Ishikawa (cell line): Measurements from ENCODE around the gene HRNR.

ENCODE experiments used
- CEBPB ChIP-seq: IDR thresholded peaks from 2 replicates; pipeline ENCODE4 v1.6.1; 2012
- CREB1 ChIP-seq: IDR thresholded peaks from 2 replicates; pipeline ENCODE4 v1.6.1; 2012; ENCODE audit warnings: low read depth
- EGR1 ChIP-seq: IDR thresholded peaks from 2 replicates; pipeline ENCODE4 v1.6.1; 2012
- EP300 ChIP-seq: IDR thresholded peaks from 2 replicates; pipeline ENCODE4 v1.6.1; 2012; ENCODE audit warnings: borderline replicate concordance
- FOXM1 ChIP-seq: IDR thresholded peaks from 2 replicates; pipeline ENCODE4 v1.6.1; 2012; ENCODE audit warnings: low read depth, borderline replicate concordance
- NFIC ChIP-seq: IDR thresholded peaks from 2 replicates; pipeline ENCODE4 v1.6.1; 2012
- RAD21 ChIP-seq: IDR thresholded peaks from 2 replicates; pipeline ENCODE4 v1.6.1; 2012; ENCODE audit warnings: low read depth
- TAF1 ChIP-seq: IDR thresholded peaks from 2 replicates; pipeline ENCODE4 v1.6.1; 2012; ENCODE audit warnings: low read depth, mild to moderate bottlenecking
- TCF12 ChIP-seq: IDR thresholded peaks from 2 replicates; pipeline ENCODE4 v1.6.1; 2012; ENCODE audit warnings: low read depth
- TEAD4 ChIP-seq: IDR thresholded peaks from 2 replicates; pipeline ENCODE4 v1.6.1; 2012
- YY1 ChIP-seq: IDR thresholded peaks from 2 replicates; pipeline ENCODE4 v1.6.1; 2012; ENCODE audit warnings: low read depth
- ZBTB7A ChIP-seq: IDR thresholded peaks from 2 replicates; pipeline ENCODE4 v1.6.1; 2012; ENCODE audit warnings: low read depth
- TF ChIP-seq, protein P1 (sequence below): IDR thresholded peaks from 2 replicates; pipeline ENCODE4 v1.6.1; 2012
- TF ChIP-seq, protein P2 (sequence below): IDR thresholded peaks from 2 replicates; pipeline ENCODE4 v1.6.1; 2012; ENCODE audit warnings: low read depth, mild to moderate bottlenecking
- TF ChIP-seq, protein P3 (sequence below): IDR thresholded peaks from 2 replicates; pipeline ENCODE4 v1.6.1; 2012

HRNR gene

DNA sequence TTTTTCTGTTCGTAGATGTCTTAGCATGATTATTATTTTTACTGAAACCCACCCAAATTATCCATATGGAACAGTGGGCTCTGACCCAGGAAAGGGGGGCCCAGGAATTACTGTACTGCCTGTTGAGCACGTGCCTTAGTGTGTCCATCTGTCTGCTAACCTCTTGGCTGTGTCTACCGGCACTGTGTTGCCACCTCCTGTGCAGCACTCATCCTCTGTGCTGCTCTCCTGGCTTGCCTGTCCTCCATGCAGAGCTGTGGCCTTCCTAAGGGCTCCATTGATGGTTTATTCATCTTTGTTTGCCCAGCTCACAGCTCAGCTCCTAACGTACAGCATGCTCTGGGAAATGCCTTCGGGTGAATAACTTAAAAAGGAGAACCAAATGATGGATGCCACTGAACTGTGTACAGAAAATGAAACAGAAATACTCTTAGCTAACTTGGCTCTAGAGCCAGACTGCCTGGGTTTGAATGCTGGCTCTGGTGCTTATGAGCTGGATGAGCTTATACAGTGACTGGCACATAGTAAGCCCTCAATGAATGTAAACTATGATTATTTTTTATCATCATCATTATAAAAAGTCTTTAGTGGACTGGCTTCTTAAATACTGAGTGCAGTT lies 53.6 kb downstream of the HRNR start:
- TF ChIP-seq, protein P1, sequence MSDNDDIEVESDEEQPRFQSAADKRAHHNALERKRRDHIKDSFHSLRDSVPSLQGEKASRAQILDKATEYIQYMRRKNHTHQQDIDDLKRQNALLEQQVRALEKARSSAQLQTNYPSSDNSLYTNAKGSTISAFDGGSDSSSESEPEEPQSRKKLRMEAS: no peak
- no peak for TF ChIP-seq CEBPB
- TF ChIP-seq, protein P2, sequence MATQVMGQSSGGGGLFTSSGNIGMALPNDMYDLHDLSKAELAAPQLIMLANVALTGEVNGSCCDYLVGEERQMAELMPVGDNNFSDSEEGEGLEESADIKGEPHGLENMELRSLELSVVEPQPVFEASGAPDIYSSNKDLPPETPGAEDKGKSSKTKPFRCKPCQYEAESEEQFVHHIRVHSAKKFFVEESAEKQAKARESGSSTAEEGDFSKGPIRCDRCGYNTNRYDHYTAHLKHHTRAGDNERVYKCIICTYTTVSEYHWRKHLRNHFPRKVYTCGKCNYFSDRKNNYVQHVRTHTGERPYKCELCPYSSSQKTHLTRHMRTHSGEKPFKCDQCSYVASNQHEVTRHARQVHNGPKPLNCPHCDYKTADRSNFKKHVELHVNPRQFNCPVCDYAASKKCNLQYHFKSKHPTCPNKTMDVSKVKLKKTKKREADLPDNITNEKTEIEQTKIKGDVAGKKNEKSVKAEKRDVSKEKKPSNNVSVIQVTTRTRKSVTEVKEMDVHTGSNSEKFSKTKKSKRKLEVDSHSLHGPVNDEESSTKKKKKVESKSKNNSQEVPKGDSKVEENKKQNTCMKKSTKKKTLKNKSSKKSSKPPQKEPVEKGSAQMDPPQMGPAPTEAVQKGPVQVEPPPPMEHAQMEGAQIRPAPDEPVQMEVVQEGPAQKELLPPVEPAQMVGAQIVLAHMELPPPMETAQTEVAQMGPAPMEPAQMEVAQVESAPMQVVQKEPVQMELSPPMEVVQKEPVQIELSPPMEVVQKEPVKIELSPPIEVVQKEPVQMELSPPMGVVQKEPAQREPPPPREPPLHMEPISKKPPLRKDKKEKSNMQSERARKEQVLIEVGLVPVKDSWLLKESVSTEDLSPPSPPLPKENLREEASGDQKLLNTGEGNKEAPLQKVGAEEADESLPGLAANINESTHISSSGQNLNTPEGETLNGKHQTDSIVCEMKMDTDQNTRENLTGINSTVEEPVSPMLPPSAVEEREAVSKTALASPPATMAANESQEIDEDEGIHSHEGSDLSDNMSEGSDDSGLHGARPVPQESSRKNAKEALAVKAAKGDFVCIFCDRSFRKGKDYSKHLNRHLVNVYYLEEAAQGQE: no peak
- TF ChIP-seq TCF12: no peak
- TF ChIP-seq FOXM1: no peak
- TF ChIP-seq CREB1: no peak
- TF ChIP-seq TEAD4: no peak
- TF ChIP-seq YY1: no peak
- TF ChIP-seq RAD21: no peak

DNA sequence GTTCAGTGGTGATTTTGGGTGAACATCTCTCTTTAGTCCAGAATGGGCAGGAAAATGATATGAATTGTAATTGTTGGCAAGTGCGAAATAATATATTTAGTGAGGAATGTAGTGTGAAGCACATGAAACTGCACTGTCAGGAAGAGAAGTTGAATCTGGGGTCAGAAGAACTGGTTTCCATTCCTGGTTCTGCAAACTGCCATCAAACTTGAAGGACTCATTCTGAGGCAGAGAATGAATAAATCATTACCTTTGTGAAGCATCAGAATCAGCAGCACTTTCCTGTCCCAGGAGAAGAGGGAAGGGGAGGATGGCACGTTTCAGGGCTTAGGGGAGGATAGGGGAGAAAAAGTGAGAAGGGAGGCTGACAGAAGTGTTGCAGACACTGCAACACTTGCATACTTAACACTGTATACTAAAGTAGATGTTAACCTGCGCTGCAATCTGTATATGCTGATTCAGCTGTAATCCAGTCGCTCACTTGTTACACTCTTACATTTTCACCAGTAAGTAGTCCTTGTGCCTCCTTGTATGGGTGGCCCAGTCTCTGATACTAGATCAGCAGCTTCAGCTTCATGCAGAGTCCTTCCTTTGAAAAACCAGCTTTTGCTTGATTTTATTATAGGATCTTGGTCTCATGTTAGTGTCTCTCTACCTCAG lies 54.5 kb downstream of the HRNR start:
- TF ChIP-seq TAF1 (no peak), NFIC (no peak), TEAD4 (no peak), YY1 (no peak), EGR1 (no peak)
- TF ChIP-seq, protein P2: no peak

DNA sequence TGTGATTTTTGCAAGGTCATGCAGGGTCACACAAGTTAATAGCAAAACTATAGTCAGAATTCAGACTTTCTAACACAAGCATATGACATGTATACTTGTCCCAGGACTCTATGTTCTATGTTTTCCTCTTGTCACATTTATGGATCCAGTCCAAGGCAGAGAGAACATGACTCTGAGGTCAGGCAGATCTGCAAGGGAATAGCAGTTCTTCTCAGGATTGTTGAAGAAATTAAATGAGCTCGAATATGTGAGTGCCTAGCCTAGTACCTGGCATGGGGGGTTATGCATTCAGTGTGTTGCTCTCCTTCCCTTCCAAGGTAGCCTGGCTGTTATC lies 55.5 kb downstream of the HRNR start:
- TF ChIP-seq TEAD4 (no peak), CREB1 (no peak), EGR1 (no peak), FOXM1 (no peak), TAF1 (no peak), CEBPB (no peak), EP300 (no peak), RAD21 (no peak), TCF12 (no peak), ZBTB7A (no peak), YY1 (no peak)
- TF ChIP-seq, protein P2: no peak
- TF ChIP-seq, protein P3, sequence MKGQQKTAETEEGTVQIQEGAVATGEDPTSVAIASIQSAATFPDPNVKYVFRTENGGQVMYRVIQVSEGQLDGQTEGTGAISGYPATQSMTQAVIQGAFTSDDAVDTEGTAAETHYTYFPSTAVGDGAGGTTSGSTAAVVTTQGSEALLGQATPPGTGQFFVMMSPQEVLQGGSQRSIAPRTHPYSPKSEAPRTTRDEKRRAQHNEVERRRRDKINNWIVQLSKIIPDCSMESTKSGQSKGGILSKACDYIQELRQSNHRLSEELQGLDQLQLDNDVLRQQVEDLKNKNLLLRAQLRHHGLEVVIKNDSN: no peak
- TF ChIP-seq, protein P1: no peak

DNA sequence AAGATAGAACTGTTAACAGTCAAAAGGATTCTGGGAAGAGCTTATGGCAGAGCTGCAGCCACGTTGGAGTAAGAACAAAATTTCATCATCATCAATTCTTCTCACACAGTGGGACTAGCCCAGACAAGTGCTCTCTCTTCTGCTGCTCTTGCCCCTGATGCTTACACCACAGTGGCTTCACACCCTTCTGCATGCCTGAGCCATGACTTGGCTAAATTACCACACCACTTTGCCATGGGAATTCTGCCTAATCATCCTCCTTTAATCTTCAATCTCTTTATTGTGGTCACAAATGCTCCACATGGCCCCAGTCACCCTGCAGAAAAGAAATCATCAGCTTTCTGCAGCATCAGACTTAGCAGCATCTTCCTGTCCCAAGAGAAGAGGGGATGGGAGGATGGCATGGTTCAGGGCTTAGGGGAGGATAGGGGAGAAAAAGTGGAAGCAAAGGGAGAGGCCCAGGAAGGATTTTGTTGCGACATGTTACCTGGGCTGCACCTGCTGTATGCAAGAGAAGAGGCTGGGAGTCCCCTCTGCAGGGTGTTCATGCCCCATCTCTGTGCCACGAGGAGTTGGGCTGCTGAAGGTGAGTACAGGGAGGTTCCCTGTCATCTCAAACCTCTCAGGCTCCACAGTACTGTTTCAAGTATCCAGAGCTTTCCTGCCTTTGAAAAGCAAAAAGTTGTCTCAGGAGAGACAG lies 56.0 kb downstream of the HRNR start:
- TF ChIP-seq RAD21: no peak
- TF ChIP-seq, protein P3: no peak

DNA sequence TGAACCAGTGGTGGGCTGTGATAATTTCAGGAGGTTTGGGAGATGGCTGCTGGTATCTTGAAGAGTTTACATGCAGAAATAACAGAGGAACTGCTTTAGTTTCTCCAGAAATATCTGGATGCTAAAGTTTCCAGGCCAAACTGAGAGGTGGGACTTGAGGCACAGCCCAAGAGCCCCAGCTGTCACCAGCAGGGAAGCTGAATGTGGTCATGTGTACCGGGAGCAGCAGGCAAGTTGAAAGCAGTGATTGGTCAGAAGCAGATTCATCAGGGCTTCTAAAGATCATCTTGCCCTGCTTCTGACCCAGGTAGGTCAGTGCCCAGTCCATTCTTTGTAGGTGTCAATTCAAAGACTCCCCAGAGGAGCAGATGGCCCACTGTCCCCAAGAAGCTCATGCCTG lies 57.0 kb downstream of the HRNR start:
- TF ChIP-seq CREB1: no peak
- no peak for TF ChIP-seq YY1
- TF ChIP-seq, protein P3: no peak
- no peak for TF ChIP-seq EGR1
- TF ChIP-seq TAF1: no peak
